Mesothelial cell of epicardium (in vitro differentiated cells): Measurements from ENCODE around the gene NDUFS2. TPM values are rescaled to one million over a fixed set of nuclear protein-coding genes. Genes with fewer than 3 reads are reported as not detected.

ENCODE experiments used
- DNase-seq, 2 experiments: peaks; one replicate each; pipeline ENCODE4 v3.0.0; 2021; ENCODE audit warnings: low spot score in 2 of 2; ENCODE audit not compliant: unreplicated experiment in 2 of 2
- H3K27ac Mint-ChIP-seq: 2 replicates; pipeline ENCODE4 v1.8.0; 2021; ENCODE audit warnings: mixed read lengths
- H3K27me3 Mint-ChIP-seq: 2 replicates; pipeline ENCODE4 v1.8.0; 2021; ENCODE audit warnings: low read depth, mixed read lengths
- H3K36me3 Mint-ChIP-seq: 2 replicates; pipeline ENCODE4 v1.8.0; 2021; ENCODE audit warnings: mixed read lengths
- H3K4me1 Mint-ChIP-seq: 2 replicates; pipeline ENCODE4 v1.8.0; 2021; ENCODE audit warnings: mixed read lengths
- H3K4me3 Mint-ChIP-seq: 2 replicates; pipeline ENCODE4 v1.8.0; 2021; ENCODE audit warnings: mild to moderate bottlenecking, moderate library complexity, mixed read lengths
- H3K9me3 Mint-ChIP-seq: 2 replicates; pipeline ENCODE4 v1.8.0; 2021; ENCODE audit warnings: mixed read lengths
- total RNA-seq: library from RNA; stranded (reverse); gene quantifications from 3 replicates; pipeline ENCODE4 v1.2.1, GENCODE V29; 2021
- TF ChIP-seq, protein P1 (sequence below): fragments of 200-600 bp; sonication (generic); IDR thresholded peaks from one replicate; pipeline ENCODE4 v1.5.0; 2021; ENCODE audit warnings: antibody characterized with exemption; ENCODE audit not compliant: unreplicated experiment

Gene NDUFS2
- total RNA-seq, 1 donor from 2014 or later = 70.1 TPM

GRCh38 chr1:161198194-161198896 is 3.8 kb upstream of the NDUFS2 start:
- TF ChIP-seq, protein P1, sequence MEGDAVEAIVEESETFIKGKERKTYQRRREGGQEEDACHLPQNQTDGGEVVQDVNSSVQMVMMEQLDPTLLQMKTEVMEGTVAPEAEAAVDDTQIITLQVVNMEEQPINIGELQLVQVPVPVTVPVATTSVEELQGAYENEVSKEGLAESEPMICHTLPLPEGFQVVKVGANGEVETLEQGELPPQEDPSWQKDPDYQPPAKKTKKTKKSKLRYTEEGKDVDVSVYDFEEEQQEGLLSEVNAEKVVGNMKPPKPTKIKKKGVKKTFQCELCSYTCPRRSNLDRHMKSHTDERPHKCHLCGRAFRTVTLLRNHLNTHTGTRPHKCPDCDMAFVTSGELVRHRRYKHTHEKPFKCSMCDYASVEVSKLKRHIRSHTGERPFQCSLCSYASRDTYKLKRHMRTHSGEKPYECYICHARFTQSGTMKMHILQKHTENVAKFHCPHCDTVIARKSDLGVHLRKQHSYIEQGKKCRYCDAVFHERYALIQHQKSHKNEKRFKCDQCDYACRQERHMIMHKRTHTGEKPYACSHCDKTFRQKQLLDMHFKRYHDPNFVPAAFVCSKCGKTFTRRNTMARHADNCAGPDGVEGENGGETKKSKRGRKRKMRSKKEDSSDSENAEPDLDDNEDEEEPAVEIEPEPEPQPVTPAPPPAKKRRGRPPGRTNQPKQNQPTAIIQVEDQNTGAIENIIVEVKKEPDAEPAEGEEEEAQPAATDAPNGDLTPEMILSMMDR = no peak
- no peaks in the 10 kb centered on the region for H3K9me3 Mint-ChIP-seq
- H3K27me3 Mint-ChIP-seq = no peaks in the 10 kb centered on the region
- no peaks in the 10 kb centered on the region for H3K36me3 Mint-ChIP-seq
- DNase-seq = peak in 1 of 2 experiments; percentile 49
- H3K4me3 Mint-ChIP-seq = peak overlapping the region; percentile 62
- peak overlapping the region; percentile 82 for H3K27ac Mint-ChIP-seq
- peaks cover 53% of the 10 kb centered on the region for H3K4me1 Mint-ChIP-seq

- Mint-ChIP-seq H3K27ac (peak within 1 kb of the TSS; percentile 92), H3K27me3 (no peaks in the 10 kb centered on the region), H3K4me1 (peaks cover 53% of the 10 kb centered on the region), H3K4me3 (peak within 1 kb of the TSS; percentile 62), H3K9me3 (no peaks in the 10 kb centered on the region), H3K36me3 (peaks cover 3% of the 10 kb centered on the region)
- no peak for DNase-seq
- TF ChIP-seq, protein P1 = no peak
These were observed 3.2 kb upstream of the NDUFS2 start, which contains the start of gene ADAMTS4 for GRCh38 chr1:161198897-161199431. TSS of gene ADAMTS4 (minus strand) at chr1:161199054. CDS start at chr1:161198627, 427 bp downstream.

GRCh38 chr1:161199506-161200139 is 2.5 kb upstream of the NDUFS2 start:
- no peaks in the 10 kb centered on the region for H3K27me3 Mint-ChIP-seq
- no peaks in the 10 kb centered on the region for H3K9me3 Mint-ChIP-seq
- peaks cover 9% of the 10 kb centered on the region for H3K36me3 Mint-ChIP-seq
- H3K27ac Mint-ChIP-seq = peak overlapping the region; percentile 82
- DNase-seq = no peak
- H3K4me1 Mint-ChIP-seq = peaks cover 58% of the 10 kb centered on the region
- peak overlapping the region; percentile 62 for H3K4me3 Mint-ChIP-seq
- TF ChIP-seq, protein P1 = no peak

GRCh38 chr1:161200421-161200991 is 1.7 kb upstream of the NDUFS2 start:
- TF ChIP-seq, protein P1 = no peak
- peaks cover 12% of the 10 kb centered on the region for H3K36me3 Mint-ChIP-seq
- peak overlapping the region; percentile 97 for H3K27ac Mint-ChIP-seq
- no peaks in the 10 kb centered on the region for H3K27me3 Mint-ChIP-seq
- peaks cover 61% of the 10 kb centered on the region for H3K4me1 Mint-ChIP-seq
- no peak overlapping the region for H3K4me3 Mint-ChIP-seq
- no peak for DNase-seq
- H3K9me3 Mint-ChIP-seq = no peaks in the 10 kb centered on the region

- Mint-ChIP-seq H3K4me3 (peak overlapping the region; percentile 93), H3K27me3 (no peaks in the 10 kb centered on the region), H3K27ac (peak overlapping the region; percentile 97), H3K4me1 (peaks cover 61% of the 10 kb centered on the region), H3K36me3 (peaks cover 14% of the 10 kb centered on the region), H3K9me3 (no peaks in the 10 kb centered on the region)
- no peak for DNase-seq
- TF ChIP-seq, protein P1 = no peak
These were observed 953 bp upstream of the NDUFS2 start for GRCh38 chr1:161200992-161201835.
